ENCODE results near the gene CSMD2.

DNA sequence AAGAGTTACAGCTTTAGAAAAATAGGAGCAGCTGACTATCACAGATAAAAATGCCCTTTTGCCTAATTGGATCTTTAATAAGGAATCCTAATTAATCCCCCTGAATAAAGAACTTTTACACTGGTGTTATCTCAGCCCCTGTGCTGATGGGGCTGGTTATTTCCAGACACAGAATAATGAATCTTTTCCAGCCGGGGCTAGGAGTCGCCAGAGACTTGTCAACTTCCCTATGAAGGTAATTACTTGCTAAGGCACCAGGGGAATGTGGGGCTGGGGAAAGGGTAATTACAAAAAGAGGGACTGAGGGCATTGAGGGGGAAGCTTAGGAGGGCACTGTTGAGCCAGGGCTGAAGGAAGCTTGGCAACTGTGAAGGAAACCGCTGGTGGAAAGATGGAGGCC is 266.6 kb downstream of the CSMD2 start:
- TF ChIP-seq, protein P1, sequence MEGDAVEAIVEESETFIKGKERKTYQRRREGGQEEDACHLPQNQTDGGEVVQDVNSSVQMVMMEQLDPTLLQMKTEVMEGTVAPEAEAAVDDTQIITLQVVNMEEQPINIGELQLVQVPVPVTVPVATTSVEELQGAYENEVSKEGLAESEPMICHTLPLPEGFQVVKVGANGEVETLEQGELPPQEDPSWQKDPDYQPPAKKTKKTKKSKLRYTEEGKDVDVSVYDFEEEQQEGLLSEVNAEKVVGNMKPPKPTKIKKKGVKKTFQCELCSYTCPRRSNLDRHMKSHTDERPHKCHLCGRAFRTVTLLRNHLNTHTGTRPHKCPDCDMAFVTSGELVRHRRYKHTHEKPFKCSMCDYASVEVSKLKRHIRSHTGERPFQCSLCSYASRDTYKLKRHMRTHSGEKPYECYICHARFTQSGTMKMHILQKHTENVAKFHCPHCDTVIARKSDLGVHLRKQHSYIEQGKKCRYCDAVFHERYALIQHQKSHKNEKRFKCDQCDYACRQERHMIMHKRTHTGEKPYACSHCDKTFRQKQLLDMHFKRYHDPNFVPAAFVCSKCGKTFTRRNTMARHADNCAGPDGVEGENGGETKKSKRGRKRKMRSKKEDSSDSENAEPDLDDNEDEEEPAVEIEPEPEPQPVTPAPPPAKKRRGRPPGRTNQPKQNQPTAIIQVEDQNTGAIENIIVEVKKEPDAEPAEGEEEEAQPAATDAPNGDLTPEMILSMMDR (IDR thresholded peaks at IDR 0.05): no peak
- TF ChIP-seq POLR2A (IDR thresholded peaks at IDR 0.05): no peak
